ENCODE measurements around the gene FABP6.

- TF ChIP-seq CTCF (IDR thresholded peaks at IDR 0.05) (no peak), POLR2A (IDR thresholded peaks at IDR 0.05) (no peak)
Observed at GRCh38 chr5:160280384-160281095, 51.2 kb downstream of the FABP6 start.

Data from testis (tissue), 2 donors.